ENCODE results near the gene HSD11B1. TPM values are rescaled to one million over a fixed set of nuclear protein-coding genes. Genes with fewer than 3 reads are reported as not detected.

Gene HSD11B1
- total RNA-seq, 1 experiment from 2014 or later: not detected

GRCh38 chr1:209678981-209679539 lies 25.6 kb upstream of the HSD11B1 start:
- CTCF ChIA-PET: no interaction called here
- H3K4me1 ChIP-seq (ENCODE audit: control insufficient read depth, insufficient read depth, low read length): no peaks in the 10 kb centered on the region
- BruUV-seq (replicated peaks): no TSS peak
- peaks cover 21% of the 10 kb centered on the region for H3K27me3 ChIP-seq (ENCODE audit: control insufficient read depth, insufficient read depth, low read length)
- TF ChIP-seq POLR2AphosphoS5 (IDR thresholded peaks at IDR 0.05; ENCODE audit: low read depth, low read length) (no peak), SIN3A (IDR thresholded peaks at IDR 0.05; ENCODE audit: borderline replicate concordance, insufficient read depth, low read depth, low read length) (no peak), TCF7L2 (IDR thresholded peaks at IDR 0.05; ENCODE audit: low read depth, low read length) (no peak), REST (IDR thresholded peaks at IDR 0.05; ENCODE audit: insufficient read depth in 1 of 2, low read depth in 2 of 2, low read length in 1 of 2) (no peak), CTCF (IDR thresholded peaks at IDR 0.05) (no peak)
- ATAC-seq (no peak), DNase-seq (ENCODE audit: low read depth, low spot score) (no peak)
- H3K27ac ChIP-seq (ENCODE audit: low read length): no peak overlapping the region
- intact Hi-C loops (cut with micrococcal nuclease; ENCODE audit: unreplicated experiment) (no loop called here), in situ Hi-C loops (cut with HindIII; ENCODE audit: low pct_unique_long_range_greater_than_20kb, low sequenced_read_pairs) (no loop called here)
- H3K4me3 ChIP-seq (ENCODE audit: low read depth in 2 of 2, low read length in 2 of 2): no peak overlapping the region
- POLR2A ChIA-PET: no interaction called here
- H3K9me3 ChIP-seq (ENCODE audit: control insufficient read depth, insufficient read depth, low read depth, low read length): no peaks in the 10 kb centered on the region
- H3K36me3 ChIP-seq (ENCODE audit: control insufficient read depth, insufficient read depth, low read length): no peaks in the 10 kb centered on the region; the same call in 1 of the 2 replicates

DNA sequence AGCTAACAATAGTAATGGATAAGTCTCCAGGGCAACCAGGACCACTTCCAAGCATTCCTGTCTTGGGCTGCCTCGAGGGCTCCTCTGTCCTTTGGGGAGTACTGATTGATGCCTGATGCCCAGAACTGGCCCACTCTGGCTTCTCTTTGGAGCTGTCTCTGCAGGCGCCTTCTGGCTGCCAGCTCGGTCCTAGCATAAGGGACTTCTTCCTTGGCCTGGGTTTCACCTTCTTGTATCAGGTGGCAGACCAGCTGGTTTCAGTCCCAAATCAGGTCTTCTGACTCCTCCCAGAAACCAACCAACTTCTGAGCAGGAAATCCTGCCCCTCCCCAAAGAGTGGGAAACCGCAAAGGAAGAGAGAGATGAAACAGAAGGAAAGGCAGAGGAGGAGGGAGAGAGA lies 18.8 kb upstream of the HSD11B1 start:
- Histone ChIP-seq H3K4me1 (ENCODE audit: control insufficient read depth, insufficient read depth, low read length) (no peaks in the 10 kb centered on the region), H3K27ac (ENCODE audit: low read length) (no peak overlapping the region), H3K27me3 (ENCODE audit: control insufficient read depth, insufficient read depth, low read length) (no peaks in the 10 kb centered on the region; the same call in 1 of the 2 replicates), H3K4me3 (ENCODE audit: low read depth in 2 of 2, low read length in 2 of 2) (no peak overlapping the region), H3K9me3 (ENCODE audit: control insufficient read depth, insufficient read depth, low read depth, low read length) (no peaks in the 10 kb centered on the region), H3K36me3 (ENCODE audit: control insufficient read depth, insufficient read depth, low read length) (no peaks in the 10 kb centered on the region)
- no TSS peak for BruUV-seq (replicated peaks)
- in situ Hi-C loops (cut with HindIII; ENCODE audit: low pct_unique_long_range_greater_than_20kb, low sequenced_read_pairs): no loop called here
- TF ChIP-seq SIN3A (IDR thresholded peaks at IDR 0.05; ENCODE audit: borderline replicate concordance, insufficient read depth, low read depth, low read length) (no peak), TCF7L2 (IDR thresholded peaks at IDR 0.05; ENCODE audit: low read depth, low read length) (no peak), REST (IDR thresholded peaks at IDR 0.05; ENCODE audit: insufficient read depth in 1 of 2, low read depth in 2 of 2, low read length in 1 of 2) (no peak), POLR2AphosphoS5 (IDR thresholded peaks at IDR 0.05; ENCODE audit: low read depth, low read length) (no peak), CTCF (IDR thresholded peaks at IDR 0.05) (no peak)
- CTCF ChIA-PET: no interaction called here
- intact Hi-C loops (cut with micrococcal nuclease; ENCODE audit: unreplicated experiment): no loop called here
- no peak for ATAC-seq
- no peak for DNase-seq (ENCODE audit: low read depth, low spot score)
- POLR2A ChIA-PET: interaction anchor here (0.8 kb wide), 1 partner anchor 38 kb away, joined by 3 read pairs; no protein-coding TSS in a partner anchor
